ENCODE data around the gene GOLM1.
A peak's percentile ranks its signal among the peaks of the same experiment; 100 is the strongest.

The GOLM1 gene

GRCh38 chr9:86043586-86043985 is 55.8 kb downstream of the GOLM1 start:
- no peak for DNase-seq

DNA sequence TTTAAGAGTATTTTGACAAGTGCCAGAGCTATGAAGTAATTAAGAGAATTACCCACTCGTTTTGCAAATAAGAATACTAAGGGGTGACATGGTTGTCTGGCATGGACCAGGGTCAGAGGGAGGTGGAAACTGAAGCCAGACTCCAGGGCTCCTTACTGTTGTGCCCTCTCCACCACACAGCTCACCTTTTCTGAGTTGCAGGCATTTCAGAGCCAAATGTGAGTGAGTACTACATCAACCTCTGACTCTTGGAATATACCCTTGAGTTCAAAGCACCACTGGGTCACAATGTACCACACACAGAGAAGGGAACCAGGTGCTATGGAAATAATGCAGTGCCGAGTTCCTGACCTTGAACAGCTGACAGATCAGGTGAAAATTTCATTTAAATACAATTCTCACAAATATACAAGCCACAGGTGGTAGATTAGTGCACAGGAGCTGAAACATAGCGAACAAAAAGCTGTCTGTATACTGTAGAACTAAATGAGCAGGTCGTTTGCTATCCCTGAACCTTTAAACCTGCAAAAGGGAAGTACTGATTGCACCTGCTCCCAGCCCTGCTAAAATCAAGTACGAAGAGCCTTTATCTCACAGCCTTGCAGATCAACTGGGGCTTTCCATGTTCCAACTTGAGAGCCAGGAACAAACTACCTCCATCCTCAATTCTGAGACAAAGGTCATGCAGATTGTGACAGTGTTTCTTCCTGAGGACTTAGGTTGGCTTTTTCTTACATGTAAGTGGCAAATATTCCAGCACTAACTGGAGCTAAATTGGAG is 57.0 kb downstream of the GOLM1 start:
- DNase-seq = no peak

DNA sequence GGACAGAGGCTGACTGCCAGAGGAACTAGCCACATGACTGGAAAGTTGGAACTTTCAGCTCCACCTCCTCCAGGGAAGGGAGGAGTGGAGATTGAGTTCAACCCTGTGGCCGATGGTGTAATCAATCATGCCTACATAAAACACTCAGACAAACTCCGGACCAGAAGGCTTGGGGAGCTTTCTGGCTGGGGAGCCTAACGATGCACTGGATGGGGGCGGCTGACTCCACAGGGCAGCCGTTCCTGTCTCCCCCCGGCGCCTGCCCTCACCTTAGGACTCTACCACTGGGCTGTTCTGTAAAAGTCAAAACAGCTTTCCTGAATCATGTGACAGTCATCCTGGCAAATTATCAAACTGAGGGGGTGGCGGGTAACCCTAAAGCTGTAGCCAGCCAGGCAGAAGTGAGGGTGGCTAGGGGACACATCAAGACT is 58.0 kb downstream of the GOLM1 start:
- no peak for DNase-seq

DNA sequence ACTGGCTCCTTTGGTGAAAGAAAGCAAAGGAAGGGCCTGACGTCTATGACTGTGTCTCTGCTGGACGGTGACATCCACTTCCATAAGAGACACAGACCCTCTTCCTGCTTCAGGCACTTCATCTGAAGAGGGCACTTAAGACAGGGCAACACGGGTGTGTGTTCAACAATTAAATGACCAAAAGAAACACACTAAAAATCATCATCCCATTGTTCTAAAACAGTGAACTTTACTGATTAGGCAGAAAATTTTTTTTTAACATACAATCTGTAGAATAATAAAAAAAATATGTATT is 58.5 kb downstream of the GOLM1 start:
- DNase-seq = no peak

GRCh38 chr9:86039991-86040860 is 59.1 kb downstream of the GOLM1 start:
- DNase-seq = no peak

- no peak for DNase-seq
These were observed 62.8 kb downstream of the GOLM1 start for GRCh38 chr9:86036555-86036954.

GRCh38 chr9:86035827-86036440 is 63.4 kb downstream of the GOLM1 start:
- no peak for DNase-seq

DNA sequence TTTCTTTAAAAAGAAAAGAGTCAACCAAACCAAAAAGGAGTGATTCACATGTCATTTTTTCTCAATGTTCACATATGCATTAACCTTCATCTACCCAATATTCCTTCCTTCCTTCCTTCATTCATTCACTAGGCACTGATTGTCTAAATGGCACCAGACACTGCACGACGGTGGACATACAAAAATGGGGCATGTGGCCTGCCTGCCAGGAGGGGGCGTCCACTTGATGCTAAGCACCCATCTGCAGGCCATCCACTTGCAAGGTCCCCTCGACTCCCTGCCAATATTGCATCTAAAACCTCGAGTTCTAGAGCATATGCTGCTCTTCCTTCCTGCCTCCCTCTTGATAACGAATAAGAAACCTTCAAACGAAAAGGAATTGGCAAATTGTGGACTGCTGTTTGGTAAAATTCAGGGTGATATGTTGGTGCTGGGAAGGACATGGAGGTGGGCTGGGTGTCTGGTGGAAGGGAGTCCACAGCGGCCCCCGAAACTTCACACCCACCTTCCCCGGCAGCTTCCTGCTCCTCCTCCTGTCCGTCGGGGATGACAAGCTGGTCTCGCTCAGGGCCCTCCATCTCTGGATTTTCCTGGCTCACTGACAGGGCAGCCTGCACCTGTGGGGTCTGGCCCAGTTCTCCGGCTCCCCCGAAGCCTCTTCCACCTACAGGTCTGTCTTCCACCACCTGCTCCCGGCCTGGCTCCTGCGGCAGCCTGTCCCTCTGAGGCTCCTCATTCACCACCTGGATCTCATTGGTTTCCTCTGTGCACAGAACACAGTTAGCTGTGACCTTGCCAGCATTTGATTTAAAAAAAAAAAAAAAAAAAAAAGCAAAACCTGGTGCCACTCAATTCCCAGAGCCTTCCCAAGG is 64.3 kb downstream of the GOLM1 start:
- DNase-seq = peak; percentile 6

DNA sequence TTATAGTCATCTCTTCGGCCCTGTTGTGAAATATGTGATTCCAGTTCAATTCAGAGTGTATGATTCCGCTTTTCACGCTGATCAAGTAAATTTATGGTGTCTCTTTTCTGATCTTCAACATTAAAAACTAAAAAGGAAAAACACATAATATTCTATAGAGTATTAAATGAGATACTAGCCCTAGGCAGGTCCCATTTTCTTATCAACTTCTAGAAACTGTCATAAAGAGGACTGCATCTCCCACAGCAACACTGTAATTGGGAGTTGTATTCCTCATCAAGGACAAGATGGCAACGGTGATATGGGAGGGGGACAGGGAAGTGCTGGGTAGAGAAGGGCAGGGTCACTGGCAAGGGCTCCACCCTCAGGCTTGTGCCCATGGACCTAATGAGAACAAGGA is 71.6 kb downstream of the GOLM1 start:
- no peak for DNase-seq

- DNase-seq = no peak
These were observed 76.6 kb downstream of the GOLM1 start for GRCh38 chr9:86022687-86023266.

GRCh38 chr9:86021166-86021565 is 78.2 kb downstream of the GOLM1 start:
- DNase-seq = no peak

- DNase-seq = no peak
These were observed 78.6 kb downstream of the GOLM1 start for GRCh38 chr9:86020731-86021130.

GRCh38 chr9:86009133-86009532 is 90.2 kb downstream of the GOLM1 start:
- no peak for DNase-seq

- no peak for DNase-seq
These were observed 94.0 kb downstream of the GOLM1 start for GRCh38 chr9:86005253-86005775.

- no peak for DNase-seq
These were observed 103.8 kb downstream of the GOLM1 start for GRCh38 chr9:85995599-85995998.

DNA sequence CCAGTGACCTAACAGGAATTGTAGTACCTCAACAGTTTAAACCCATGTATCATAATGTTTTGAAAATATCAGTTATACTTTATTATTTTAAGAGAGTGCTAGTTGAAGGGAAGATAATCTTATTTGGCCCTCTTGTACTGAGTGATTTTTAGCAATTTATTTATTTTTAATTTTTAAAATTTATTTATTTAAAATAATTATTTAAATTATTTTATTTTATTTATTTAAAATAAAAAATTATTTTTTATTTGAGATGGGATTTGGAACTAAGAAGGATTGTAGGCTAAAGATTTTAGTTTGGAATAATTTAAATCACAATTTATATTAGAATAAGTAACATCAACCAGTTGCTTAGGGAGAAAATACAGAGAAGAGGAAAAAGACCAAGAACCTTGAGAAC is 104.3 kb downstream of the GOLM1 start:
- no peak for DNase-seq

DNA sequence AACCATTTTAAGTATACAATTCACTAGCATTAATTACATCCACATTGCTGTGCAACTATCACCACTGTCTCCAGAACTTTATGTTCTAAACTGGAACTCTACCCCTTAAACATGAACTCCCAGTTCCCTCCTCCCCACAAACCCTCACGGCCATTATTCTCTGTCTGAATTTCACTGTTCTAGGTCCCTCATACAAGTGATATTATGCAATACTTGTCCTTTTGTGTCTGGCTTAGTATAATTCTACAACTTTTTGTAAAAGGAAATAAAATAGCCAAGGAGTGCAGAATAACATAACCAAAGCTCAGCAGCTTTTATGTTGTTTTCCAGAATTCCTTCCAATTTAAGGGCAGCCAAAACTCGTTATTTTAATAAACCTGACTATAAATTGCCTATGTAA is 105.2 kb downstream of the GOLM1 start:
- no peak for DNase-seq

- DNase-seq = no peak
These were observed 112.1 kb downstream of the GOLM1 start for GRCh38 chr9:85987236-85987635.

GRCh38 chr9:85984457-85984856 is 114.9 kb downstream of the GOLM1 start:
- no peak for DNase-seq

GRCh38 chr9:85981369-85981768 is 118.0 kb downstream of the GOLM1 start:
- no peak for DNase-seq

DNA sequence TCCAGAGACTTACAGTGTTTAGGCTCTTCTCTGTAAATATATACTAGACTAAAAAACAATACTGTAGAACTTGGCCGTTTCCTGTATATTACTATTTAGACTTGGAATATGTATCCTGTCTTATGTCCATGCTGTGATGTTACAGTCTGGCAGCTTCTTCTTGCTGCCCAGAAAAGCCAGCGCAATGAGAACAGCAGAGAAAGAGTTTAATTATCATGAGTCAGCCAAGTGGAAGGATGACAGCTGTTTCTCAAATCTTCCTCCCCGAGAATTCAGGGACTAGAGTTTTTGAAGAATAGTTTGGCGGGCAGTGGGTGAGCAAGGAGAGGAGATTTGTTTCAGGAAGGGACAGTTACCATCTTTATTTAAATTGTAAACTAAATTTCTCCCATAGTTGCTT is 120.9 kb downstream of the GOLM1 start:
- no peak for DNase-seq
